B cell (primary cell): Measurements from ENCODE around the gene STAM. TPM values are rescaled to one million over a fixed set of nuclear protein-coding genes. Genes with fewer than 3 reads are reported as not detected.

Source experiments
- ATAC-seq: fragments of 200-7000 bp; cut with Tn5 transposase; one replicate; pipeline ENCODE4 v1.10.0; 2021; ENCODE audit warnings: low read depth, mild to moderate bottlenecking, moderate number of reproducible peaks, moderate library complexity
- CTCF ChIA-PET: fragments of 350-600 bp; sonication (Branson Sonifier 250); formaldehyde crosslinking; loops from one replicate; lab custom pipeline; 2021; ENCODE audit warnings: antibody characterized with exemption, inconsistent platforms; lab: Charles Lee
- POLR2A ChIA-PET: fragments of 350-600 bp; sonication (Branson Sonifier 250); formaldehyde crosslinking; loops from one replicate; lab custom pipeline; 2021; ENCODE audit warnings: antibody characterized with exemption; lab: Charles Lee
- DNase-seq: peaks from one replicate; pipeline ENCODE4 v3.0.0; 2013
- H2AFZ ChIP-seq: 2 replicates; pipeline ENCODE4 v1.6.1; 2012; ENCODE audit warnings: mild to moderate bottlenecking, low read depth, low read length; ENCODE audit not compliant: insufficient read depth, poor library complexity, severe bottlenecking
- H3K27ac ChIP-seq, 2 donors: 1 replicate in 1 of 2; 2 replicates in 1 of 2; pipeline ENCODE4 v1.5.1; 2012 to 2013; ENCODE audit warnings: low read length in 2 of 2, mild to moderate bottlenecking in 2 of 2, moderate library complexity in 1 of 2
- H3K27me3 ChIP-seq, 4 experiments: fragments of 200-600 bp in 1 of 4; sonication (generic) in 1 of 4; replicated peaks in 1 of 4; 1 replicate in 2 of 4; 2 replicates in 2 of 4; pipeline versions ENCODE4 v1.6.1 to v1.7.0; 2013 to 2016; ENCODE audit warnings: low read length in 3 of 4, mild to moderate bottlenecking in 2 of 4, mixed read lengths in 1 of 4, moderate library complexity in 1 of 4; ENCODE audit not compliant: insufficient read depth in 4 of 4, control insufficient read depth in 3 of 4; ENCODE audit errors: control extremely low read depth in 1 of 4
- H3K36me3 ChIP-seq, 2 experiments: replicated peaks in 1 of 2; 1 replicate in 1 of 2; 2 replicates in 1 of 2; pipeline versions ENCODE4 v1.6.1 to v1.7.1; 2013; ENCODE audit warnings: low read length in 1 of 2; ENCODE audit not compliant: insufficient read depth in 2 of 2, control insufficient read depth in 1 of 2; ENCODE audit errors: control extremely low read depth in 1 of 2, extremely low read depth in 1 of 2
- H3K4me1 ChIP-seq, 2 donors: fragments of 200-600 bp in 1 of 2; sonication (generic) in 1 of 2; 1 replicate in 1 of 2; 2 replicates in 1 of 2; pipeline versions ENCODE4 v1.5.1 to v1.6.1; 2013 to 2017; ENCODE audit warnings: low read length in 2 of 2; ENCODE audit not compliant: control insufficient read depth in 2 of 2, insufficient read depth in 2 of 2
- H3K4me2 ChIP-seq: replicated peaks from 2 replicates; pipeline ENCODE3; 2012; ENCODE audit warnings: mild to moderate bottlenecking, low read depth, low read length; ENCODE audit not compliant: poor library complexity, severe bottlenecking
- H3K4me3 ChIP-seq, 5 experiments: fragments of 200-600 bp in 1 of 5; sonication (generic) in 1 of 5; 1 replicate in 3 of 5; 2 replicates in 2 of 5; pipeline versions ENCODE4 v1.5.1 to v1.7.0; 2011 to 2016; ENCODE audit warnings: low read length in 4 of 5, mild to moderate bottlenecking in 4 of 5, low read depth in 2 of 5, control low read depth in 1 of 5, moderate library complexity in 1 of 5; ENCODE audit not compliant: insufficient read depth in 1 of 5; ENCODE audit errors: control extremely low read depth in 1 of 5, extremely low read depth in 1 of 5
- H3K79me2 ChIP-seq: fragments of 200-600 bp; sonication (generic); one replicate; pipeline ENCODE4 v1.6.0; 2016; ENCODE audit warnings: low read length; ENCODE audit not compliant: control insufficient read depth, insufficient read depth
- H3K9ac ChIP-seq: fragments of 200-600 bp; sonication (generic); 2 replicates; pipeline ENCODE4 v1.6.1; 2017; ENCODE audit warnings: mild to moderate bottlenecking, low read length, moderate library complexity
- H3K9me3 ChIP-seq, 3 donors: one replicate each; pipeline versions ENCODE4 v1.6.1 to v1.7.1; 2013; ENCODE audit warnings: low read length in 2 of 3; ENCODE audit not compliant: control insufficient read depth in 2 of 3, insufficient read depth in 1 of 3; ENCODE audit errors: control extremely low read depth in 1 of 3
- H4K20me1 ChIP-seq: 2 replicates; pipeline ENCODE4 v1.6.0; 2012; ENCODE audit warnings: mild to moderate bottlenecking, low read length; ENCODE audit not compliant: insufficient read depth, control insufficient read depth, poor library complexity, severe bottlenecking
- H3K27ac Mint-ChIP-seq: one replicate; pipeline ENCODE4 v1.8.0; 2021; ENCODE audit warnings: mixed read lengths
- H3K27me3 Mint-ChIP-seq: one replicate; pipeline ENCODE4 v1.8.0; 2021; ENCODE audit warnings: mixed read lengths
- H3K4me1 Mint-ChIP-seq: one replicate; pipeline ENCODE4 v1.8.0; 2021; ENCODE audit warnings: mixed read lengths
- H3K4me3 Mint-ChIP-seq: one replicate; pipeline ENCODE4 v1.8.0; 2021; ENCODE audit warnings: mixed read lengths
- H3K9me3 Mint-ChIP-seq: one replicate; pipeline ENCODE4 v1.8.0; 2022; ENCODE audit warnings: mixed read lengths; ENCODE audit not compliant: insufficient read depth
- EZH2 ChIP-seq: IDR thresholded peaks from 2 replicates; pipeline ENCODE4 v1.6.1; 2012; ENCODE audit warnings: borderline replicate concordance, low read depth, mild to moderate bottlenecking, moderate library complexity, low read length; ENCODE audit not compliant: insufficient read depth, poor library complexity, severe bottlenecking
- WGBS: methylation state at CpG from one replicate; pipeline ENCODE4 v1.1.5; 2013; ENCODE audit warnings: missing lambda C conversion rate; ENCODE audit not compliant: insufficient coverage; 5-methylcytosine and 5-hydroxymethylcytosine counted together
- intact Hi-C: fragments of 100-400 bp; cut with micrococcal nuclease; formaldehyde crosslinking; loops from one replicate; pipeline ENCODE4 v1.10.0; 2022
- polyA plus RNA-seq: library from polyadenylated mRNA; depleted of rRNA; stranded (reverse); fragments of >200 nt; gene quantifications from 2 replicates; pipeline ENCODE4 v1.2.3, GENCODE V29; 2012
- total RNA-seq, 2 donors: library from RNA; stranded (reverse); fragments of 120-200 nt in 1 of 2; gene quantifications; 1 replicate in 1 of 2; 2 replicates in 1 of 2; pipeline versions ENCODE4 v1.2.3 to v1.2.4, GENCODE V29; 2013 to 2022
- TF ChIP-seq, protein P1 (sequence below): fragments of 200-600 bp; IDR thresholded peaks from one replicate; pipeline ENCODE4 v1.8.0; 2022; ENCODE audit warnings: antibody characterized with exemption, mild to moderate bottlenecking

The STAM gene
- total and polyA plus RNA-seq, 2 donors (not counting 1 experiment from before 2014, with no cell fraction given), result 9.1 to 35.1 TPM

DNA sequence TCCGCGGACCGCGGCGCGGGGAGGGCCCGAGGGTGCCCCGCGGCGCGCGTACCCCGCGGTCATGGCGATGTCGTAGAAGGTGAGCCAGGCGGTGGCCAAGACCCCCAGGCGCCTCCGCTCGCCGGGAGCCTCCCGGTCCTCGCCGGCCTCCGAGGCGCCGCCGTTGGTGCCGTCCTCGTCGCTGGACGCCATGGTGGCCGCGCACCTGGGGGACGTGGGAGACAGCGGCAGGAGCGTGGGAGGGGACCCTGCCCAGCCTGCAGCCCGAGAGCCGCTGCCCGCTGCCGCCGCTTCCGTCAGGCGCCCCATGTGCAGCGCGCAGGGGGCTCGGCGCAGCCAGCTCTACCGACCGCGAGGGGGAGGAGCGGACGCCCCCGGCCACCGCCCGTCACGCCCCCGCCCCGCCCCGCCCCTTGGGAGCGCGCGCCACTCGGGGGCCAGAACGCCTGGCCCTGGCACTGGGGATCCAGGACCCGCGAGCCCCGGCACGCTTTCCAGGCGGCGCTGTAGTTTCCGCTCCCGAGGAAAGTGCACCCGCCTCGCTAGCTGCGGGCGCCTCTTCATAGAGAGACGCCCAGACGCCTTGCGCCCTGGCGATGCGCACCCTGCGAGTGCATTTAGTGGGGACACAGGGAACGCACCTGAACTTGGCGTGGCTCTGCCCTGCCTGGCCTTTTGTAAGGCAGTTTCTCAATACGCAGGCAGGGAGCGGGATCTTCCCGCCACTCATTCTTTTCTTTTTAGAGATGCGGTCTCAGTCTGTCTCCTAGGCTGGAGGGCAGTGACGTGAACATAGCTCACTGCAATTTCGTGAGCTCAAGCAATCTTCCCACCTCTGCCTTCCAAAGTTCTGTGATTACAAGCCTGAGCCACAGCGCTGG lies 26.7 kb upstream of the STAM start, which contains the start of gene HACD1:
HACD1 (minus strand) TSS at position 344 of the 881 bp plus-strand sequence; CDS start at position 309, 35 bp downstream.
- H3K27ac ChIP-seq, result no peak within 1 kb of the TSS
- H2AFZ ChIP-seq, result peak within 1 kb of the TSS; percentile 72
- Mint-ChIP-seq H3K9me3 (no peaks in the 10 kb centered on the region), H3K4me1 (peaks cover 10% of the 10 kb centered on the region), H3K4me3 (peak within 1 kb of the TSS; percentile 87), H3K27me3 (peaks cover 23% of the 10 kb centered on the region), H3K27ac (no peak within 1 kb of the TSS)
- H3K9ac ChIP-seq, result peak within 1 kb of the TSS; percentile 66
- DNase-seq (peak; percentile 47), ATAC-seq (peak; percentile 73)
- peak within 1 kb of the TSS; percentile 32 to 63 (median 59) for H3K4me3 ChIP-seq
- no peaks in the 10 kb centered on the region for H3K79me2 ChIP-seq
- ChIA-PET POLR2A (interaction anchor here (0.7 kb wide), 2 partner anchors 26 to 128 kb away, joined by 3 to 4 read pairs; no protein-coding TSS in a partner anchor), CTCF (interaction anchor here (0.6 to 0.8 kb wide), 3 partner anchors 11 to 127 kb away, joined by 3 to 4 read pairs (median 3); no protein-coding TSS in a partner anchor)
- under 1% methylated on average over 92 of the region's 92 CpGs for WGBS
- peak within 1 kb of the TSS; percentile 84 for H3K4me2 ChIP-seq
- peaks cover 0 to 1% (median 0%) of the 10 kb centered on the region in 3 donors for H3K9me3 ChIP-seq
- H3K36me3 ChIP-seq, result no peaks in the 10 kb centered on the region
- H3K4me1 ChIP-seq, result peaks cover 8 to 13% of the 10 kb centered on the region in 2 donors
- intact Hi-C loops, result no loop called here
- no peaks in the 10 kb centered on the region for H4K20me1 ChIP-seq
- TF ChIP-seq, protein P1, sequence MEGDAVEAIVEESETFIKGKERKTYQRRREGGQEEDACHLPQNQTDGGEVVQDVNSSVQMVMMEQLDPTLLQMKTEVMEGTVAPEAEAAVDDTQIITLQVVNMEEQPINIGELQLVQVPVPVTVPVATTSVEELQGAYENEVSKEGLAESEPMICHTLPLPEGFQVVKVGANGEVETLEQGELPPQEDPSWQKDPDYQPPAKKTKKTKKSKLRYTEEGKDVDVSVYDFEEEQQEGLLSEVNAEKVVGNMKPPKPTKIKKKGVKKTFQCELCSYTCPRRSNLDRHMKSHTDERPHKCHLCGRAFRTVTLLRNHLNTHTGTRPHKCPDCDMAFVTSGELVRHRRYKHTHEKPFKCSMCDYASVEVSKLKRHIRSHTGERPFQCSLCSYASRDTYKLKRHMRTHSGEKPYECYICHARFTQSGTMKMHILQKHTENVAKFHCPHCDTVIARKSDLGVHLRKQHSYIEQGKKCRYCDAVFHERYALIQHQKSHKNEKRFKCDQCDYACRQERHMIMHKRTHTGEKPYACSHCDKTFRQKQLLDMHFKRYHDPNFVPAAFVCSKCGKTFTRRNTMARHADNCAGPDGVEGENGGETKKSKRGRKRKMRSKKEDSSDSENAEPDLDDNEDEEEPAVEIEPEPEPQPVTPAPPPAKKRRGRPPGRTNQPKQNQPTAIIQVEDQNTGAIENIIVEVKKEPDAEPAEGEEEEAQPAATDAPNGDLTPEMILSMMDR, result no peak
- no peak for TF ChIP-seq EZH2
- peaks cover 0 to 14% (median 10%) of the 10 kb centered on the region in 4 experiments for H3K27me3 ChIP-seq
